ENCODE data around the gene VMO1. TPM values are rescaled to one million over a fixed set of nuclear protein-coding genes. Genes with fewer than 3 reads are reported as not detected.

The VMO1 gene
- total RNA-seq, 4 donors from 2014 or later = 1.3 to 2.2 TPM; not detected in 2

DNA sequence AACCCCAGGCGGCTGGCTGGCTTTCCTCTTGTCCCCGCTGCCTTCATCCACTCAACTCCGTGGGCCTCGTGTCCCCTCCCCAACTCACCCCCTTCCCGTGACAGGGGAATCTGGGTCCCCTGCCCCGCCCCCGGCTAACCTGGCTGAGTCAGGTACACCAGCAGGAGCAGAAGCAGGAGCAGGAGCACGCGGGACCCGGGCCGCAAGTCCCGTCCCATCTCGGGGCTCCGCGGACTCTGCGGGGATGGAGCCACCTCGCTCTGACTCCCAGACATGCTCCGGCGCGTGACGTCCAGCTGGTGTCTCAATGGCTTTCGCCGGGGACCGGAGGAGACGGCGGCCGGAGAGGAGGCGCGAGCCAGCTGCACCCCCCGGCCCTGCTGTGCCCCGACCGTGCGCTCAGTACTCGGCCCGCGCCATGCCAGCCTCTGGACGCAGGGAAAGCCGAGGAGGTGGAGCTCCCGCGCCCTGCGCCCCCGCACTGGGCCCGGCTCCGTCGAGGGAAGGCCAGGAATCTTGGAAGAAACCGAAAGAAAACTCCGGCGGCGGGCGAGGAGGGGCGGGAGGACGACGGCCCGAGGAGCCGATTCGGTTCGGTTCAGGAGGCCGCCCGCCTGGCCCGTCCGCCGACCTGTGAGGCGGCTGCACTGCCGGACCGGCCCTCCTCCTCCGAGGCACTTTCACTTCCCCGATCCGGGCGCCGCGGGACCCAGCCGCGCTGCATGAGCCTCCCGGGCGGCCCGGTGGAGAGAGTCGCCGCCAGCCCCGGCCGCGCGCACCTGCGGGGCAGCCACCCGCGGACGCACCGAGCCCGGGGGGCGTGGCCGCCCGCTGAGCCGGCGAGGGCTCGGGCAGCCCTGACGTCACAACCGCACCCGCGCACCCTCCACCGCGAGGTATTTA, 46.8 kb downstream of the VMO1 start, which contains the start of the genes CXCL16 and ZMYND15:
Gene CXCL16, minus strand, starts transcription at position 807 of the 903 bp plus-strand sequence. Its CDS starts 589 bp downstream, at position 218.
Gene ZMYND15, plus strand, starts transcription at position 712 of the 903 bp plus-strand sequence. CDS start 716 bp downstream, outside the sequence.
- peaks cover 0 to under 1% of the 10 kb centered on the region in 2 donors for H3K27me3 ChIP-seq
- TF ChIP-seq POLR2A (IDR thresholded peaks at IDR 0.05) = peak in 1 of 2 donors; percentile 33
- no peak for TF ChIP-seq CTCF (IDR thresholded peaks at IDR 0.05)
- peak within 1 kb of the TSS; percentile 55 to 79 for H3K4me3 ChIP-seq
- no peaks in the 10 kb centered on the region for H3K36me3 ChIP-seq
- peak; percentile 32 to 54 for DNase-seq
- no peaks in the 10 kb centered on the region for H3K9me3 ChIP-seq
- peak within 1 kb of the TSS; percentile 26 to 29 for H3K27ac ChIP-seq
- intact Hi-C loops (cut with DNase I; ENCODE audit: low total_unique reads) = no loop called here
- H3K4me1 ChIP-seq = no peaks in the 10 kb centered on the region

GRCh38 chr17:4738136-4739121, 47.7 kb downstream of the VMO1 start:
- no peak for TF ChIP-seq POLR2A (IDR thresholded peaks at IDR 0.05)
- no peak for TF ChIP-seq CTCF (IDR thresholded peaks at IDR 0.05)
- DNase-seq = no peak
- Histone ChIP-seq H3K36me3 (no peaks in the 10 kb centered on the region), H3K4me3 (peak overlapping the region; percentile 55 to 79), H3K4me1 (no peaks in the 10 kb centered on the region), H3K9me3 (no peaks in the 10 kb centered on the region), H3K27me3 (no peaks in the 10 kb centered on the region), H3K27ac (peak overlapping the region; percentile 26 to 29)
- intact Hi-C loops (cut with DNase I; ENCODE audit: low total_unique reads) = no loop called here

DNA sequence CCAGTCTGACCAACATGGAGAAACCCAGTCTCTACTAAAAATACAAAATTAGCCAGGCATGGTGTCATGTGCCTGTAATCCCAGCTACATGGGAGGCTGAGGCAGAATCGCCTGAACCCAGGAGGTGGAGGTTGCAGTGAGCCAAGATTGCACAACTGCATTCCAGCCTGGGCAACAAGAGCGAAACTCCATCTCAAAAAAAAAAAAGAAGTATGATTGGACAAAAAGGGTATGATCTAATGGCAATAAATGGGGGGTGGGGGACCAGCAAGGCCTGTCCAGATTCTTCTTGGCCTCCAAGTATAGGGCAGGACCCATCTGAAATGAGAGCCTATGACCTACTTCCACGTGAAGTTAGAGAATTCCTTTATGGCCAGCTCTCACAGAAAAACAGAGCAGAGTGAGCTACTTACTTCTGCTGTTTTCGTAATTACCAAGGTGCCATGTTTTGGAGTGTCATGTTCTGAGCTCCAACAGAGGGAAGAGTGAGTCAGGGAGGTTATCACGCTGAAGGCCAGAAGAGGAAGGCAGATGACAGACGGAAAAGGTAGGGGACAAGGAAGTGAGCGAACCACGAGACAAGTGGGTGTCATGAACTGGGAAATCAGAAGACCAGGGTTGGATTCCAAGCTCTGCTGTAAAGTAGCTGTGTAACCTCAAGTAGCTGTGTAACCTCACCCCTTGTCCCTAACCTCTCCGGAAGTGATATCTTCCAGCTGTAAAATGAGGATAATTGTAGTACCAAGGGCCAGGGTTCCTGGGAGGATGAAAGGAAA, 50.1 kb downstream of the VMO1 start:
- DNase-seq = no peak
- no peaks in the 10 kb centered on the region for H3K9me3 ChIP-seq
- H3K27me3 ChIP-seq = no peaks in the 10 kb centered on the region
- no peak overlapping the region for H3K27ac ChIP-seq
- TF ChIP-seq CTCF (IDR thresholded peaks at IDR 0.05) (no peak), POLR2A (IDR thresholded peaks at IDR 0.05) (no peak)
- H3K36me3 ChIP-seq = no peaks in the 10 kb centered on the region
- H3K4me1 ChIP-seq = no peaks in the 10 kb centered on the region
- intact Hi-C loops (cut with DNase I; ENCODE audit: low total_unique reads) = no loop called here
- H3K4me3 ChIP-seq = no peak overlapping the region

Other genes starting within 250 kb of the VMO1 start
- gene MYBBP1A, start 231.0 kb downstream of the VMO1 start, total RNA-seq = 10 to 100 TPM; 10.9 to 64.7 (median 25.2) TPM
- gene GGT6, start 225.8 kb downstream of the VMO1 start, total RNA-seq = 1 to 10 TPM in 1 of 4 donors, under 1 TPM in 2, not detected in 1; 0.21 to 4.4 (median 0.29) TPM
- 10 to 100 TPM in 1 of 4 donors, 1 to 10 TPM in 2, not detected in 1; 5.7 to 12.0 (median 6.8) TPM for gene SMTNL2, start 201.8 kb downstream of the VMO1 start, total RNA-seq
- gene ALOX15, start 144.7 kb downstream of the VMO1 start, total RNA-seq = 1 to 10 TPM in 1 of 4 donors, under 1 TPM in 1, not detected in 2; 0.24 to 2.9 TPM
- gene PELP1, start 82.2 kb downstream of the VMO1 start, total RNA-seq = 10 to 100 TPM in 3 of 4 donors, 1 to 10 TPM in 1; 7.4 to 56.8 (median 35.8) TPM
- gene ARRB2, start 75.7 kb downstream of the VMO1 start, total RNA-seq = 10 to 100 TPM; 11.6 to 48.5 (median 40.8) TPM
- 100 to 1,000 TPM in 1 of 4 donors, 10 to 100 TPM in 2, 1 to 10 TPM in 1; 2.9 to 209 (median 14.0) TPM for gene MED11, start 54.9 kb downstream of the VMO1 start, total RNA-seq
- gene ZMYND15, start 46.5 kb downstream of the VMO1 start, total RNA-seq = under 1 TPM in 2 of 4 donors, not detected in 2; 0.58 to 0.69 TPM
- 1 to 10 TPM; 1.0 to 9.1 (median 7.1) TPM for gene CXCL16, start 46.4 kb downstream of the VMO1 start, total RNA-seq
- gene TM4SF5, start 14.5 kb downstream of the VMO1 start, total RNA-seq = not detected
- gene GLTPD2, start 2.6 kb upstream of the VMO1 start, total RNA-seq = not detected
- gene PSMB6, start 9.8 kb upstream of the VMO1 start, total RNA-seq = 10 to 100 TPM; 64.9 to 99.7 (median 87.3) TPM
- gene PLD2, start 20.8 kb upstream of the VMO1 start, total RNA-seq = 10 to 100 TPM in 3 of 4 donors, 1 to 10 TPM in 1; 10.0 to 54.3 (median 25.1) TPM
- 10 to 100 TPM; 17.9 to 99.2 (median 27.9) TPM for gene MINK1, start 47.0 kb upstream of the VMO1 start, total RNA-seq
- 1 to 10 TPM in 3 of 4 donors, not detected in 1; 2.9 to 6.6 (median 3.5) TPM for gene C17orf107, start 113.2 kb upstream of the VMO1 start, total RNA-seq
- under 1 TPM in 2 of 4 donors, not detected in 2; 0.79 to 0.83 TPM for gene CHRNE, start 116.7 kb upstream of the VMO1 start, total RNA-seq
- gene GP1BA, start 145.9 kb upstream of the VMO1 start, total RNA-seq = not detected
- gene SLC25A11, start 153.7 kb upstream of the VMO1 start, total RNA-seq = 10 to 100 TPM in 3 of 4 donors, 1 to 10 TPM in 1; 9.5 to 58.2 (median 42.9) TPM
- gene RNF167, start 153.9 kb upstream of the VMO1 start, total RNA-seq = 100 to 1,000 TPM in 1 of 4 donors, 10 to 100 TPM in 3; 14.8 to 100 (median 53.1) TPM
- 100 to 1,000 TPM; 170 to 396 (median 304) TPM for gene PFN1, start 162.2 kb upstream of the VMO1 start, total RNA-seq
- 1 to 10 TPM in 3 of 4 donors, not detected in 1; 2.8 to 3.7 (median 3.6) TPM for gene ENO3, start 164.8 kb upstream of the VMO1 start, total RNA-seq
- gene SPAG7, start 181.5 kb upstream of the VMO1 start, total RNA-seq = 10 to 100 TPM; 18.4 to 58.3 (median 34.0) TPM
- 10 to 100 TPM in 3 of 4 donors, 1 to 10 TPM in 1; 7.3 to 80.8 (median 12.7) TPM for gene CAMTA2, start 201.3 kb upstream of the VMO1 start, total RNA-seq
- gene INCA1, start 211.2 kb upstream of the VMO1 start, total RNA-seq = 1 to 10 TPM in 1 of 4 donors, not detected in 3; 3.4 TPM
- 100 to 1,000 TPM in 1 of 4 donors, 10 to 100 TPM in 3; 22.9 to 140 (median 30.5) TPM for gene KIF1C, start 211.6 kb upstream of the VMO1 start, total RNA-seq
- under 1 TPM in 1 of 4 donors, not detected in 3; 0.55 TPM for gene SLC52A1, start 249.1 kb upstream of the VMO1 start, total RNA-seq